AG09319 (cell line): ENCODE results near the gene SAP25.
"Not testable (repeated sequence)": the region's sequence is repeated elsewhere in the genome, so short reads cannot be mapped to it uniquely, and the experiment has no call there.

Experiments used
- DNase-seq: peaks from one replicate; pipeline ENCODE4 v3.0.0-alpha.2; 2010; ENCODE audit warnings: low read depth; ENCODE audit errors: extremely low read depth
- CTCF ChIP-seq: IDR thresholded peaks from 2 replicates; pipeline ENCODE4 v1.5.1; 2011; ENCODE audit warnings: low read depth, mild to moderate bottlenecking, inconsistent platforms, low read length, moderate library complexity

The SAP25 gene

GRCh38 chr7:100532165-100533022 is 41.3 kb downstream of the SAP25 start:
- DNase-seq, result no peak
- TF ChIP-seq CTCF, result no peak

DNA sequence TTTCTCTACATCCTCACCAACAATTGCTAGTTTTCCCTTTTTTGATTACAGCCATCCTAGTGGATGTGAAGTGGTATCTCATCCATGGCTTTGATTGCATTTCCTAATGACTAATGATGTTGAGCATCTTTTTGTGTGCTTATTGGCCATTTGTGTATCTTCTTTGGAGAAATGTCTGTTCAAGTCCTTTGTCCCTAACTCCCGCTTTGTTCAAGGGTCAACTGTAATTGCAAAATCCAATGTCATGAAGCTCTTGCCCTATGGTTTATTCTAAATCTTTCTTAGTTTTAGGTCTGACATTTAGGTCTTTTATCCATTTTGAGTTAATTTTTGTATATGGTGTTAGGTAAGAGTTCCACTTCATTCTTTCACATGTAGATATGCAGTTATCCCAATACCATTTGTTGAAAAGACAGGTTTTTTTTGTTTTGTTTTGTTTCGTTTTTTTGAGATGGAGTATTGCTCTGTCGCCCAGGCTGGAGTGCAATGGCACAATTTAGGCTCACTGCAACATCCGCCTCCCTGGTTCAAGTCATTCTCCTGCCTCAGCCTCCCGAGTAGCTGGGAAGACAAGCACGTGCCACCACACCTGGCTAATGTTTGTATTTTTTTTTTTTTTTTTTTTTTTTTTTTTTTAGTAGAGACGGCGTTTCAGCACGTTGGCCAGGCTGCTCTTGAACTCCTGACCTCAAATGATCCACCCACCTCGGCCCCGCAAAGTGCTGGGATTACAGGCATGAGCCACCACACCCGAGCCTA is 45.4 kb downstream of the SAP25 start:
- not testable (repeated sequence) for DNase-seq

GRCh38 chr7:100523192-100523591 is 50.5 kb downstream of the SAP25 start:
- DNase-seq, result not testable (repeated sequence)
